Upper lobe of left lung (tissue), 4 donors: ENCODE data around the gene AAGAB.

Experiments used
- EP300 ChIP-seq, 4 donors: sonication (generic); formaldehyde crosslinking; IDR thresholded peaks; one replicate each; pipeline ENCODE4 v1.5.1; 2017; ENCODE audit warnings: antibody characterized with exemption in 4 of 4, control low read depth in 2 of 4
- POLR2A ChIP-seq, 4 donors: fragments of 450-650 bp; IDR thresholded peaks; one replicate each; pipeline ENCODE4 v1.5.1; 2016 to 2017; ENCODE audit warnings: antibody characterized with exemption in 4 of 4, mild to moderate bottlenecking in 2 of 4
- POLR2AphosphoS5 ChIP-seq, 2 donors: sonication (generic); formaldehyde crosslinking; IDR thresholded peaks; one replicate each; pipeline ENCODE4 v1.5.1; 2017; ENCODE audit warnings: antibody characterized with exemption in 2 of 2
- TF ChIP-seq, protein P1 (sequence below), 6 experiments: fragments of 450-650 bp in 4 of 6; fragments of 200-600 bp in 2 of 6; sonication (generic) in 2 of 6; IDR thresholded peaks; one replicate each; pipeline ENCODE4 v1.5.1; 2016 to 2019; ENCODE audit warnings: antibody characterized with exemption in 6 of 6

DNA sequence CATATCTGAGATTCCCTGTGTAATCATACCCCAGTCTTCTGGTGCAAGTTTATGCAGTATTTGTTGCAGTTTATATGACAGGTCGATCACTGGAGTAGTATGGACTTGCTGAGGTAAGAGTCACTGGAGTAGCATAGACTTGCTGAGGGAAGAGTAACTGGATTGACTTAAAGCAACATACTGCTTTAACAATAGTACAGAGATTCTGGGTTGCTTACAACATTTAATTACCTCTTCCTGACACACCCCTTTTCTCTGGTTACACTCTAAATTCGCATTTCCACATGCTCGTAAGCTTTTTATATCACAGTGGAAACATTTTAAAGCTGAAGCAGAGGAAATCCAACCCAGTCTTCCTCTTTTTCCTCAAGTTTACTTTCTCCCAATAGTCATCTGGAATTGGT lies 11.8 kb downstream of the AAGAB start:
- TF ChIP-seq, protein P1, sequence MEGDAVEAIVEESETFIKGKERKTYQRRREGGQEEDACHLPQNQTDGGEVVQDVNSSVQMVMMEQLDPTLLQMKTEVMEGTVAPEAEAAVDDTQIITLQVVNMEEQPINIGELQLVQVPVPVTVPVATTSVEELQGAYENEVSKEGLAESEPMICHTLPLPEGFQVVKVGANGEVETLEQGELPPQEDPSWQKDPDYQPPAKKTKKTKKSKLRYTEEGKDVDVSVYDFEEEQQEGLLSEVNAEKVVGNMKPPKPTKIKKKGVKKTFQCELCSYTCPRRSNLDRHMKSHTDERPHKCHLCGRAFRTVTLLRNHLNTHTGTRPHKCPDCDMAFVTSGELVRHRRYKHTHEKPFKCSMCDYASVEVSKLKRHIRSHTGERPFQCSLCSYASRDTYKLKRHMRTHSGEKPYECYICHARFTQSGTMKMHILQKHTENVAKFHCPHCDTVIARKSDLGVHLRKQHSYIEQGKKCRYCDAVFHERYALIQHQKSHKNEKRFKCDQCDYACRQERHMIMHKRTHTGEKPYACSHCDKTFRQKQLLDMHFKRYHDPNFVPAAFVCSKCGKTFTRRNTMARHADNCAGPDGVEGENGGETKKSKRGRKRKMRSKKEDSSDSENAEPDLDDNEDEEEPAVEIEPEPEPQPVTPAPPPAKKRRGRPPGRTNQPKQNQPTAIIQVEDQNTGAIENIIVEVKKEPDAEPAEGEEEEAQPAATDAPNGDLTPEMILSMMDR (IDR thresholded peaks at IDR 0.05) = no peak
- TF ChIP-seq POLR2A (IDR thresholded peaks at IDR 0.05) = no peak
- no peak for TF ChIP-seq EP300 (IDR thresholded peaks at IDR 0.05)
- no peak for TF ChIP-seq POLR2AphosphoS5 (IDR thresholded peaks at IDR 0.05)
